Naive thymus-derived CD8-positive, alpha-beta T cell (primary cell): Measurements from ENCODE around the gene SYNDIG1L. TPM values are rescaled to one million over a fixed set of nuclear protein-coding genes. Genes with fewer than 3 reads are reported as not detected.
A peak's percentile ranks its signal among the peaks of the same experiment; 100 is the strongest.

Source experiments
- ATAC-seq, 2 donors: fragments of 150-1000 bp; cut with Tn5 transposase in 1 of 2; sonication (Bioruptor Pico), chemical (Tn5 transposase) in 1 of 2; 1 replicate in 1 of 2; 2 replicates in 1 of 2; pipeline ENCODE4 v1.10.0; 2021; ENCODE audit warnings: mild to moderate bottlenecking in 2 of 2, moderate library complexity in 2 of 2
- POLR2A ChIA-PET: fragments of 350-600 bp; sonication (Branson Sonifier 250); formaldehyde crosslinking; loops from one replicate; lab custom pipeline; 2021; ENCODE audit warnings: antibody characterized with exemption; lab: Charles Lee
- DNase-seq, 10 donors: peaks; one replicate each; pipeline versions ENCODE4 v3.0.0 to v3.0.0-alpha.2; 2020 to 2022
- H3K27ac Mint-ChIP-seq, 10 donors: one replicate each; pipeline ENCODE4 v1.8.0; 2020 to 2022; ENCODE audit warnings: mild to moderate bottlenecking in 10 of 10, mixed read lengths in 10 of 10, moderate library complexity in 4 of 10, inconsistent platforms in 1 of 10
- H3K27me3 Mint-ChIP-seq, 5 donors: one replicate each; pipeline ENCODE4 v1.8.0; 2021 to 2022; ENCODE audit warnings: mixed read lengths in 5 of 5
- H3K36me3 Mint-ChIP-seq, 3 donors: one replicate each; pipeline ENCODE4 v1.8.0; 2020 to 2022; ENCODE audit warnings: mixed read lengths in 3 of 3, mild to moderate bottlenecking in 2 of 3, inconsistent platforms in 1 of 3
- H3K4me1 Mint-ChIP-seq, 4 donors: one replicate each; pipeline ENCODE4 v1.8.0; 2021 to 2022; ENCODE audit warnings: mixed read lengths in 4 of 4
- H3K4me3 Mint-ChIP-seq, 10 donors: one replicate each; pipeline ENCODE4 v1.8.0; 2020 to 2022; ENCODE audit warnings: mild to moderate bottlenecking in 10 of 10, mixed read lengths in 10 of 10, moderate library complexity in 6 of 10, inconsistent platforms in 1 of 10
- H3K9me3 Mint-ChIP-seq, 9 donors: one replicate each; pipeline ENCODE4 v1.8.0; 2020 to 2022; ENCODE audit warnings: mixed read lengths in 9 of 9, mild to moderate bottlenecking in 3 of 9, inconsistent platforms in 1 of 9, moderate library complexity in 1 of 9
- polyA plus RNA-seq, 3 donors: library from polyadenylated mRNA; unstranded; fragments of 300-500 nt; fragmentation: Illumina TruSeq; gene quantifications; one replicate each; pipeline ENCODE4 v1.2.3, GENCODE V29; 2021
- total RNA-seq, 8 experiments: library from RNA in 2 of 8; stranded (reverse) in 2 of 8; gene quantifications; one replicate each; pipeline ENCODE4 v1.2.3 and lab custom pipeline; 2021 to 2026

The SYNDIG1L gene
- total and polyA plus RNA-seq, 5 experiments from 2014 or later: 0.09 to 0.30 (median 0.13) TPM; not detected in 2

DNA sequence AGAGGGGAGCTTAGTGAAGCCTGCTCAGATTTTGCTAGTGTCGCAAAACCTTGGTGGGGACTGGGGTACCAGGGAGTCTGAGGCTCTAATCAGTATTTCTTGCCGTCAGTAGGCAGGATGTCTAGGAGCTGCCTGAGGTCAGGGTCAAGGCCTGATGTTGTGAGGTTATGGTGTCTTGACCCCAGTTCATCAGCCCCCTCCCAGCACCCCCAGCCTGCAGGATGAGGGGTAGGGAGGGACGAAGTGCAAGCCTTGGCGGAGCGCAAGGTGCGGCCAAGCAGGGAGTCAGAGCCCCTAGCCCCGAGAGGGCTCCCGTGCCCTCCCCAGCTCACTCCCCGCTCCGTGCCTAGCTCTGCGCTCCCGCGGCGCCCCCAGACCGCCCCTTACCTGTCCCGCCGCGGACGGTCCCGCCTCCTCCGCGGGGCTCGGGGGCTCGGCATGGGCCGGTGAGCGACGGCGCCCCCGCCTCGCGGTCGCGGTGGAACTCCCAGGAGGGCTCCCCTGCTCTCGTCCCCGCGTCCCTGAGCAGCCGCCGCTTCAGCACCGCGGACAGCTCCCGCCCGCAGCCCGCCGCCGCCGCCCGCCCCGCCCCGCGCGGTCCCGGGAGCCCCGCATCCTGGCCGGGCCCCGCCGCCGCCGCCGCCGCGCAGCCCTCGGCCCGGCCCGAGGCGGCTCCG lies 347 bp downstream of the SYNDIG1L start:
- Mint-ChIP-seq H3K36me3 (peaks cover 2 to 11% (median 2%) of the 10 kb centered on the region in 3 donors), H3K4me3 (no peak overlapping the region), H3K27ac (no peak overlapping the region), H3K4me1 (peaks cover 2 to 10% (median 5%) of the 10 kb centered on the region in 4 donors), H3K9me3 (peaks cover 0 to 17% (median 6%) of the 10 kb centered on the region in 9 donors), H3K27me3 (peaks cover 25 to 87% (median 57%) of the 10 kb centered on the region in 5 donors)
- POLR2A ChIA-PET: no interaction called here
- DNase-seq: peak in 9 of 10 donors; percentile 29 to 72 (median 56)
- peak; percentile 79 to 93 for ATAC-seq

DNA sequence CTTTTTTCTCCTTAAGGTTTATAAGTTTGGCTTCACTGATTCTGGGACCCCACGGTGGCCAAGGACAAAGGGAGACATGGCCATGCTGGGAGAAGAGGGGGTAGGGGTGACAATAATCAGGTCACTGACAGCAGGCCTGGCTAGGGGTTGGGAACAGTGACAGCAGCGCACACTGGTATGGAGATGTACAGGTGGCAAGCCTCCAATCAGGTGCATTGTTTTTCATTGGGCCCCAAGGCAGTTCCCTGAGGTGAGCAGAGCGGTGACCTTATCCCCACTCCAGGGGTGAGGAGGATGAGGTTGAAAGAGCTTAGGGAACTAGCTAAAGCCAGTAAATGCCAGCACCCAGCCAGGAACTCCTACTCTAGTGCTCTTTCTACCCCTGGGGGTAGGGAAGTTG lies 1.4 kb downstream of the SYNDIG1L start:
- H3K36me3 Mint-ChIP-seq: peaks cover 2 to 16% (median 2%) of the 10 kb centered on the region in 3 donors
- peaks cover 27 to 77% (median 56%) of the 10 kb centered on the region in 5 donors for H3K27me3 Mint-ChIP-seq
- POLR2A ChIA-PET: no interaction called here
- peak overlapping the region in 2 of 10 donors; percentile 23 to 38 for H3K4me3 Mint-ChIP-seq
- peaks cover 2 to 10% (median 5%) of the 10 kb centered on the region in 4 donors for H3K4me1 Mint-ChIP-seq
- peaks cover 0 to 17% (median 6%) of the 10 kb centered on the region in 9 donors for H3K9me3 Mint-ChIP-seq
- no peak for ATAC-seq
- H3K27ac Mint-ChIP-seq: no peak overlapping the region
- no peak for DNase-seq

DNA sequence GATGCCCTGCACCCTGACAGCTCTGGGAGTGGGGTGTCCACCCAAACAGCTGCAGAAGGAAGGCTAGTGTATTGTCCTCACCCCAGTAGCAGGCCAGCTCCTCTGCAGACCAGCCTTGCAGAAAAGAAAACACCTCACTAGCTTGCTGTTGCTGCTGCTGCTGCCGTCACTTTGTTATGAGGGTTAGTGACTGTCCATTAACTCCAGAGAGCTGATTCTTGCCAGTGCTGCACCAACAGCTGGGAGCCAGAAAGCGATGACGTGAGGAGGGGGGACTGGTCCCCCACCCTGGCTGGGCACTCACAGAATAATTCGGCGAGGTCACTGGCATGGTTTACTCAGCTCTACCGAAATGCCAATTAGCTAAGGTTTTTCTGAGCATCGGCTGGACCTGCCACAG lies 2.8 kb downstream of the SYNDIG1L start:
- ATAC-seq (no peak), DNase-seq (no peak)
- Mint-ChIP-seq H3K9me3 (peaks cover 0 to 17% (median 6%) of the 10 kb centered on the region in 9 donors), H3K27me3 (peaks cover 27 to 63% (median 51%) of the 10 kb centered on the region in 5 donors), H3K4me3 (no peak overlapping the region), H3K27ac (no peak overlapping the region), H3K36me3 (peaks cover 2 to 16% (median 2%) of the 10 kb centered on the region in 3 donors), H3K4me1 (peaks cover 2 to 10% (median 5%) of the 10 kb centered on the region in 4 donors)
- POLR2A ChIA-PET: no interaction called here

DNA sequence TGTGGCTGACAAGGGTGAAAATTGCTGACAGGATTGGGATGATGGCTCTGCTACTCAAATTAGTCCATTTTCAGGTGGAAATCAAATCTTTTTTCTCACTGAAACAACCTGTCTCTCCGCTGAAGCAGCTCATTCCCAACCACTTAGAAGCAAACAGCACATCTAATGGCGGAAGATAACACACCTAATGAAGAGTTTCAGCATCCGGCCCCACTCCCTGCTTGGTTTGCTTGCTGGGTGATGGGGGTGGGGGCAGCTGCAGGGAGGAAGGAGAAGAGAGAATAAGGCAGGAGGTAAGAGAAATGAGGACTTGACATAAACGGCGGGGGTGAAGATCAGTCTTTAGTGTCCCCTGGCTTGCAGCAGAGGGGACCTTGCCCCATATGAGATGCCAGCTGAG lies 4.0 kb downstream of the SYNDIG1L start:
- no peak for DNase-seq
- Mint-ChIP-seq H3K4me1 (peaks cover 2 to 10% (median 4%) of the 10 kb centered on the region in 4 donors), H3K27me3 (peaks cover 22 to 51% (median 43%) of the 10 kb centered on the region in 5 donors), H3K27ac (peak overlapping the region in 1 of 10 donors; percentile 6), H3K9me3 (peaks cover 0 to 15% (median 6%) of the 10 kb centered on the region in 9 donors), H3K36me3 (peaks cover 2 to 16% (median 2%) of the 10 kb centered on the region in 3 donors), H3K4me3 (no peak overlapping the region)
- ATAC-seq: no peak
- POLR2A ChIA-PET: interaction anchor here (0.6 kb wide), 1 partner anchor 144 kb away, joined by 3 read pairs; no protein-coding TSS in a partner anchor

DNA sequence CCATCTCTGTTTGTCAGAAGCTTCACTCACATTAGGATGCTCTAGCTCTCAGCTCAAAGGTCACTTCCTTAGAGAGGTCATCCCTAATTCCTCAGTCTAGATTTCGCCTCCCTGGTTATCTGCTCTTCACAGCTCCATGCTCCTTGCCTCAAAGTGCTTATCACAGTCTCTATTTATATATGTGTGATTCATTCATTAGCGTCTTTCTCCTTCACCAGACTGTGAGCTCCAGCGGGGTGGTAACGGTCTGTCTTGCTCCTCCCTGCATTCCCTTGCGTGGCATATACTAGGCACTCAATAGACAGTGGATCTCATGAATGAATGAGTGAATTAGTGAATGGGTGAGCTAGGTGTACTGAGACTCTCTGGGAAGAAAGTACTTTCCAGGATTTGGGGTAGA lies 6.9 kb downstream of the SYNDIG1L start:
- DNase-seq (no peak), ATAC-seq (no peak)
- no peak overlapping the region for H3K27ac Mint-ChIP-seq
- H3K36me3 Mint-ChIP-seq: peaks cover 2 to 16% (median 2%) of the 10 kb centered on the region in 3 donors
- H3K4me3 Mint-ChIP-seq: no peak overlapping the region
- peaks cover 17 to 41% (median 28%) of the 10 kb centered on the region in 5 donors for H3K27me3 Mint-ChIP-seq
- POLR2A ChIA-PET: no interaction called here
- peaks cover 0 to 14% (median 6%) of the 10 kb centered on the region in 9 donors for H3K9me3 Mint-ChIP-seq
- H3K4me1 Mint-ChIP-seq: no peaks in the 10 kb centered on the region

DNA sequence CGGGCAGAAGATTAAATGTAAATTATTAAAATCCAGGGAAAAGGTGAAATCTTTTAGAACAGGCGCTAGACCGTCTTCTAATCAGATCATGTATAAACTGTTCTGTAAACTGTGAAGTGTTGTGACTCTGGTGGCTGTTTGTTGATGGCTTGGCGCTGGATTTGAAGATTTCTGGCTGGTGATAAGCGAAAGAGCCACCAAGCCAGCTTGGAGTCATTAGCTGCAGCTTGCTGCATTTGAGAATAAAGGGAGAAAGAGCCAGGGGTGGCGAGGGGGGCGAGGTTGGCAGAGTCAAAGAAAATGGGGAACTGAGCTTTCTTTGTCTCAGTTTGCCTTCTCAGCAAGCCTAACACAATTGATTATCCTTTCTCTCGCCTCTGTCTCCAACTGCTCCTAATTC lies 8.0 kb downstream of the SYNDIG1L start:
- Mint-ChIP-seq H3K4me3 (no peak overlapping the region), H3K9me3 (peaks cover 0 to 14% (median 6%) of the 10 kb centered on the region in 9 donors), H3K27me3 (peaks cover 17 to 35% (median 28%) of the 10 kb centered on the region in 5 donors), H3K4me1 (no peaks in the 10 kb centered on the region), H3K36me3 (peaks cover 2 to 16% (median 2%) of the 10 kb centered on the region in 3 donors), H3K27ac (no peak overlapping the region)
- ATAC-seq: no peak
- no peak for DNase-seq
- POLR2A ChIA-PET: no interaction called here

DNA sequence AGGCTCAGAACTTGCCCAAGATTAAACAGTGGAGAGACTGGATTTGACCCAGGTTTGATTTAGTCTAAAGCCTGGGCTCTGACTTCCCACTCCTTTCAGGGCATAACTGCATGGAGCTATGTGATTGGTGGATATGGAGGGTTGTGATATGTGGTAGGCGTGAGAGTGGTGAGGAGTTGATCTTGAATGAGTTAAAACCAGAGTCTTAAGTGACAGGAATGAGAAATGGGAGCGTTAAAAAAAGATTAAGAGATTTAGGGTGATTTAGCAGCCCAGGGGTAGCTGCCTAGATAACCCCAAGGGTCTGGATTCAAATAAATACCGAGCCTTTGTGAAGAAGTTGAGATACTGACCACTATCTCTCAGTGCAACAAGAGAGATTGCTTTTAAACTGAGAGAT lies 8.4 kb downstream of the SYNDIG1L start:
- Mint-ChIP-seq H3K27ac (no peak overlapping the region), H3K4me3 (no peak overlapping the region), H3K4me1 (no peaks in the 10 kb centered on the region), H3K36me3 (peaks cover 2 to 16% (median 2%) of the 10 kb centered on the region in 3 donors), H3K9me3 (peaks cover 0 to 14% (median 5%) of the 10 kb centered on the region in 9 donors), H3K27me3 (peaks cover 15 to 31% (median 24%) of the 10 kb centered on the region in 5 donors)
- ATAC-seq (no peak), DNase-seq (no peak)
- POLR2A ChIA-PET: no interaction called here

DNA sequence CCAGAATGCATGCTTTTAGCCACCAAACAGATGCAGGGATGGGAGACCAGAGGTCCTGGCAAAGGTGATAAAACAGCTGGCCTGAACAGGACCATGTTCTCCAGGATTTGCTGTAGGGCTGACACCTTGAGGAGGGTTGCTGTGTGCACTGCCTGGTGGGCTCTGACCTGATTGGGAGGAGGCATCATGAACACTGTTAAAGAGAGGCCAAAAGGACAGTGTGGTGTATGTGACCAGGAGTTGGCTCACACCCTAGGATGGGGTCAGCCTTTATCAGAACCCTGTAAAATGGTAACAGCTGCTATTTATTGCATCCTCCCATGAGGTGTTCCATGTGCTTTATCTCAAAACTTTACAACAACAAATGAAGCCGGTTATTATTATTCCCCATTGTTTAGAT lies 8.8 kb downstream of the SYNDIG1L start:
- no peak for DNase-seq
- Mint-ChIP-seq H3K36me3 (peaks cover 2 to 16% (median 2%) of the 10 kb centered on the region in 3 donors), H3K9me3 (peaks cover 0 to 14% (median 4%) of the 10 kb centered on the region in 9 donors), H3K27me3 (peaks cover 15 to 28% (median 23%) of the 10 kb centered on the region in 5 donors), H3K27ac (no peak overlapping the region), H3K4me1 (no peaks in the 10 kb centered on the region), H3K4me3 (no peak overlapping the region)
- POLR2A ChIA-PET: no interaction called here
- ATAC-seq: no peak

DNA sequence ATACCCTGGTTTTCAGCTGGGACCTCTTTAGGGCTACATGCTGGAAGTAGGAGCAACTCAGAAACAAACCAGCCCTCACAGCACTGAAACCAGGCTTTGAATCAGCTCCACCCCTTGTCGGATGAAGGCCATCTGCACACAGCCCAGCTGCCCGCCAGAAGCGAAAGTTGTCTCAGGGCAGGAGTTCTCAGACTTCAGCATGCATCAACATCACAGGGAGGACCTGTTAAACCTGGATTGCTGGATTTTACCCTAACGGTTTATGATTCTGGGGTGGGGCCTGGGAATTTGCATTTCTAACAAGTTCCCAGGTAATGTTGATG lies 10.9 kb downstream of the SYNDIG1L start:
- peaks cover 5 to 26% (median 17%) of the 10 kb centered on the region in 5 donors for H3K27me3 Mint-ChIP-seq
- ATAC-seq (no peak), DNase-seq (no peak)
- H3K27ac Mint-ChIP-seq: no peak overlapping the region
- H3K4me3 Mint-ChIP-seq: no peak overlapping the region
- no peaks in the 10 kb centered on the region for H3K4me1 Mint-ChIP-seq
- H3K9me3 Mint-ChIP-seq: peaks cover 0 to 2% (median 0%) of the 10 kb centered on the region in 9 donors
- POLR2A ChIA-PET: no interaction called here
- no peaks in the 10 kb centered on the region for H3K36me3 Mint-ChIP-seq

DNA sequence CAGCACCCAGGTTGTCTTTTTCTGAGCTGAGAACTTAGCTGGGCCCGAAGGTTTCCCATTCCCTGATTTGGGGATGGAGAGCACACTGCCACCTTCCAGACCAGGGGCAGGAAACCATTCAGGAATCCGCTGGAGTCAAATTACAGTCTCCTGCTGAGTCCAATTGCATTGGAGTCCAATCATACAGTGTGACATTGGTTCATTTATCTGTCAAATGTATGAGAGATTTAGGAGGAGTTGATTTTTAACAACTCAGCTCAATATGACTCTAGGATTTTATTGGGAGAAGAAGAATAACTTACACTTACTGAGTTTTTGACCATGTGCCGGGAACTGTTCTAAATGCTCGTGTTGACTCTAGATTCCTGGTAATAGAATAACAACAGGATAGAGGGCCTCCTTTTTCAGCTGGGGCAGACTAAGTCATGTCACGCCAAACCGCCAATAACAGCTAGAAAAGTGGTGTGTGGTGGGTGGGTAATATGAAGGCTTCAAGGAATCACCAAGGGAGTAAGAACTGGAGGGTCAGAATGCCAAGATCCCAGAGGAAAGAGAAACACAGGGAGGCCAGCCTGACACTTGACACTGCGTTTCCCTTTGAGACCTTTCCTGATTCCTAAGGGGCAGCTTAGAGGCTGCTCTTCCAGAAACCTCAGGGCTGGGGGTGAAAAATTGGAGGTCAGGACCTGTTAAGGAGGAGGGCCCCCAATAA lies 11.5 kb downstream of the SYNDIG1L start:
- Mint-ChIP-seq H3K27ac (no peak overlapping the region), H3K27me3 (peaks cover 5 to 27% (median 21%) of the 10 kb centered on the region in 5 donors), H3K4me1 (no peaks in the 10 kb centered on the region), H3K9me3 (peaks cover 0 to 2% (median 0%) of the 10 kb centered on the region in 9 donors), H3K4me3 (no peak overlapping the region), H3K36me3 (no peaks in the 10 kb centered on the region)
- DNase-seq (no peak), ATAC-seq (no peak)
- POLR2A ChIA-PET: no interaction called here

DNA sequence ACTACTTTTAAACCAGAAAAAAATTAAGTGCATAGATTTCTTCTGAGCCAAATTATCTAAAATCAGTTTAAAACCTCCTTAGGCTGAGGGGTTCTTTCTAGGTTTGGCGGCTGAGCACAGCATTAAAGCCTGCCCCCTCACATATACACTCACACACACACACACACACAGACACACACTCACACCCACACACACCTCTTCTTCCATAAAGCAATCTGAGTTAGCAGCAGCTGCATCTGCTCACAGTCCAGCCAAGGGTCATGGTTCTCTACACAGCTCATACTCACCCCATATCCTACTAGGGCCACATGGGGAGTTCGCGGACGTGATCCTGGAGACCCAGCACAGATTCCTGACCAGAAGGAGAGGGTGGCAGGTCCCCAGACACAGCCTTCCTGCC lies 12.4 kb downstream of the SYNDIG1L start:
- H3K36me3 Mint-ChIP-seq: no peaks in the 10 kb centered on the region
- no peak overlapping the region for H3K4me3 Mint-ChIP-seq
- DNase-seq: no peak
- H3K27me3 Mint-ChIP-seq: peaks cover 5 to 27% (median 21%) of the 10 kb centered on the region in 5 donors
- POLR2A ChIA-PET: no interaction called here
- ATAC-seq: no peak
- peaks cover 0 to 2% (median 0%) of the 10 kb centered on the region in 9 donors for H3K9me3 Mint-ChIP-seq
- H3K4me1 Mint-ChIP-seq: no peaks in the 10 kb centered on the region
- H3K27ac Mint-ChIP-seq: no peak overlapping the region

DNA sequence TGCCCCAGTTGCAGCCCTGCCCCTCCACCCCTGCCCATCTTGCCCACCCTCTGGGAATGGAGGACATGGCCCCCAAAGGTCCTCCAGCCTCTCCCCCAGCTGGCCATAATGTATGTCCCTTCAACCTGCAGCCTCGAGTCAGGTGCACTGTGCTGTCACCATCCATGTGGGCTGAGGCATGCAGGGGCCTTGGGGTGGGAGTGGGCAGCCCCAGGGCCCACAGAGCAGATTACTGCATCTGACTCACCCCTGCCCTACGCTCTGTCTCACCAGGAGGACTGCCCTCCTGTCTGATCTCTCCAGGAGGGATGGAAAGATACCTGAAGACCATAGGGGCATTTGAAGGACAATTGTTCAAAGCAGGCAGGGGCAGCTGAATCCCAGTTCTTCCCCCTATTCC lies 13.3 kb downstream of the SYNDIG1L start:
- Mint-ChIP-seq H3K36me3 (no peaks in the 10 kb centered on the region), H3K27me3 (peaks cover 5 to 27% (median 21%) of the 10 kb centered on the region in 5 donors), H3K4me3 (no peak overlapping the region), H3K4me1 (peaks cover 0 to 3% (median 0%) of the 10 kb centered on the region in 4 donors), H3K9me3 (peaks cover 0 to 2% (median 0%) of the 10 kb centered on the region in 9 donors), H3K27ac (no peak overlapping the region)
- POLR2A ChIA-PET: no interaction called here
- no peak for ATAC-seq
- no peak for DNase-seq

DNA sequence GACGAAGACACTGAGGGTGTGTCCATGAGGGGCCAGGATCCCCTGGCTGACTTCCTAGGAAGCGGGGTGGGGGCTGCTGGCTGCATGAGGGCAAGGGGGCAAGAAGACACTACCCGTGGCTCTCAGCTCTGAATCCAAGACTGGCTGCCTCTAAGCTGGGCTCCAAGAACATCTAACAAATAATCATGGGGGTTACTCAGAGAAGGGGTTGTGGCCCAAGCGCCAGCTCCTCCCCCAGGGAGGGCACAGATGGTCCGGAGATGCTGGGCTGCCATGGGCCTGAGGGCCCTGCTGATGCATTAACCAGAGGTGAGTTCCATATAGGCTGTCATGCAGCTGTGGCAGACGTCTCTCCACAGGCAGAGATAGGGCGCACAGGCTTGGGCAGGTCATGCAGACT lies 14.3 kb downstream of the SYNDIG1L start:
- no peak overlapping the region for H3K4me3 Mint-ChIP-seq
- DNase-seq: no peak
- no peaks in the 10 kb centered on the region for H3K36me3 Mint-ChIP-seq
- H3K4me1 Mint-ChIP-seq: peaks cover 0 to 3% (median 0%) of the 10 kb centered on the region in 4 donors
- no peak for ATAC-seq
- H3K9me3 Mint-ChIP-seq: peaks cover 0 to 2% (median 0%) of the 10 kb centered on the region in 9 donors
- POLR2A ChIA-PET: no interaction called here
- H3K27me3 Mint-ChIP-seq: peaks cover 5 to 27% (median 21%) of the 10 kb centered on the region in 5 donors
- no peak overlapping the region for H3K27ac Mint-ChIP-seq
